Ovary (tissue), 9 donors: ENCODE results near the gene PTPRS. TPM values are rescaled to one million over a fixed set of nuclear protein-coding genes. Genes with fewer than 3 reads are reported as not detected.

Experiments used
- DNase-seq, 5 donors: peaks; one replicate each; pipeline ENCODE4 v3.0.0-alpha.2; 2019 to 2020
- H3K27ac ChIP-seq, 2 donors: fragments of 200-600 bp; one replicate each; pipeline versions ENCODE4 v1.5.1 to v1.8.0; 2019 to 2022
- H3K27me3 ChIP-seq: fragments of 200-600 bp; one replicate; pipeline ENCODE4 v1.8.0; 2022
- H3K36me3 ChIP-seq: fragments of 200-600 bp; sonication (generic); one replicate; pipeline ENCODE4 v1.5.1; 2019
- H3K4me1 ChIP-seq: one replicate; pipeline ENCODE4 v1.8.1; 2013; ENCODE audit warnings: mild to moderate bottlenecking, moderate library complexity; ENCODE audit not compliant: insufficient read depth
- H3K4me3 ChIP-seq: fragments of 200-600 bp; sonication (generic); one replicate; pipeline ENCODE4 v1.5.1; 2017
- H3K9me3 ChIP-seq, 2 donors: fragments of 200-600 bp in 1 of 2; sonication (generic) in 1 of 2; one replicate each; pipeline versions ENCODE4 v1.5.1 to v1.8.1; 2013 to 2019; ENCODE audit warnings: mild to moderate bottlenecking in 1 of 2, moderate library complexity in 1 of 2
- CTCF ChIP-seq, 3 donors: fragments of 450-650 bp in 2 of 3; fragments of 200-600 bp in 1 of 3; IDR thresholded peaks; one replicate each; pipeline versions ENCODE4 v1.5.1 to v1.8.0; 2016 to 2022; ENCODE audit warnings: antibody characterized with exemption in 3 of 3, mild to moderate bottlenecking in 1 of 3
- EP300 ChIP-seq: sonication (generic); formaldehyde crosslinking; IDR thresholded peaks from one replicate; pipeline ENCODE4 v1.6.1; 2017; ENCODE audit warnings: antibody characterized with exemption
- POLR2A ChIP-seq: fragments of 450-650 bp; IDR thresholded peaks from one replicate; pipeline ENCODE4 v1.6.1; 2017; ENCODE audit warnings: antibody characterized with exemption, mild to moderate bottlenecking, moderate library complexity
- WGBS, 3 donors: extraction: QIAGEN DNeasy Blood & Tissue Kit in 1 of 3; methylation state at CpG; one replicate each; pipeline versions ENCODE4 v1.1.5 to v1.1.7; 2013 to 2017; 5-methylcytosine and 5-hydroxymethylcytosine counted together
- intact Hi-C, 4 donors: fragments of 100-400 bp; cut with DNase I; formaldehyde crosslinking; loops; one replicate each; pipeline versions ENCODE4 v1.11.0 to v1.15.1; 2022 to 2023
- polyA plus RNA-seq, 2 donors: library from polyadenylated mRNA; stranded (reverse); fragments of 200-250 nt in 1 of 2; fragments of 350-450 nt in 1 of 2; fragmentation: Illumina TruSeq in 1 of 2; extraction: RNeasy Lipid Tissue Mini Kit (QIAGEN cat#74804) in 1 of 2; gene quantifications; one replicate each; pipeline ENCODE4 v1.2.3, GENCODE V29; 2013 to 2014
- total RNA-seq, 7 donors: library from RNA; depleted of rRNA in 2 of 7; stranded (reverse); fragments of >200 nt in 2 of 7; fragmentation: NEBNext Ultra II Directional in 3 of 7; extraction: Animal tissue kit (Norgen Biotek cat#: 25700) in 3 of 7; gene quantifications; one replicate each; pipeline versions ENCODE4 v1.1.0 to v1.2.4, GENCODE V29; 2016 to 2023
- donor health status: DM: no; HTN: no; CAD: no; lungs with moderate emphysema.
- donor health status: DM: no; HTN: no; CAD: no.
- donor health status: Bipolar disorder and iron deficiency.
- donor health status: DM: yes; HTN: yes; CAD: no.
- donor health status: DM: no; HTN: no; CAD: no.
- donor health status: DM: yes; HTN: yes; CAD: no.

PTPRS gene
- total and polyA plus RNA-seq, 9 donors = 12.3 to 196 (median 168) TPM

GRCh38 chr19:5352229-5352763 is 11.7 kb upstream of the PTPRS start:
- Histone ChIP-seq H3K9me3 (no peaks in the 10 kb centered on the region), H3K4me3 (no peak overlapping the region), H3K27ac (no peak overlapping the region), H3K36me3 (no peaks in the 10 kb centered on the region), H3K27me3 (no peaks in the 10 kb centered on the region), H3K4me1 (peaks cover 4% of the 10 kb centered on the region)
- 10 to 30% (median 11%) methylated on average over 8 of the region's 8 CpGs for WGBS, 3 donors
- intact Hi-C loops = no loop called here
- TF ChIP-seq EP300 (no peak), POLR2A (no peak), CTCF (IDR thresholded peaks at IDR 0.05) (no peak)
- no peak for DNase-seq

GRCh38 chr19:5351731-5352228 is 11.2 kb upstream of the PTPRS start:
- TF ChIP-seq CTCF (IDR thresholded peaks at IDR 0.05) = no peak
- no peak for TF ChIP-seq EP300
- no peak for TF ChIP-seq POLR2A
- WGBS, 3 donors = 60 to 73% (median 72%) methylated on average over 2 of the region's 2 CpGs
- DNase-seq = no peak

DNA sequence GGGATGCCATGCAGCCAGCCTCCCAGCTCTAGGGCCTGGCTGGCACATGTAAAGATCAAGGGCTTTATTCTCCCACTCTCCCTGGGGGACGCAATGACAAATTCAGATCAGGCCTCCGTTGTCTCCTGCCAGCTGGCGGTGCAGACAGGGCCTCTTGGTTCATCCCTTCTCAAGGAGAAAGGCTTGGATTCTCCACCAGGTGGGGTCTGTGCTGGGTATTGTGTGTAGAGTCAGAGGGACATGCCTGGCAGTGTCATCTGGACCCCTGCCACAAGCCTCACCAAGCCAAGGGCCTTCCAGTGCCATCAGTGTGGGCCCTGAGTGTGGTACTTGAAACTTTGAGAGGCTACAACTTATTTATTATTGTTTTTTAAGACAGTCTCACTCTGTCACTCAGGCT is 8.4 kb upstream of the PTPRS start:
- H3K4me1 ChIP-seq = no peaks in the 10 kb centered on the region
- TF ChIP-seq EP300 = no peak
- no peak for TF ChIP-seq POLR2A
- intact Hi-C loops = no loop called here
- no peak for DNase-seq
- H3K9me3 ChIP-seq = no peaks in the 10 kb centered on the region
- WGBS, 3 donors = 59 to 70% (median 69%) methylated on average over 3 of the region's 3 CpGs
- no peaks in the 10 kb centered on the region for H3K36me3 ChIP-seq
- H3K27ac ChIP-seq = no peak overlapping the region
- no peak overlapping the region for H3K4me3 ChIP-seq
- H3K27me3 ChIP-seq = no peaks in the 10 kb centered on the region

More at GRCh38 chr19:5351731-5352228, 11.2 kb upstream of the PTPRS start:
- no peaks in the 10 kb centered on the region for H3K36me3 ChIP-seq
- H3K4me3 ChIP-seq = no peak overlapping the region
- no peaks in the 10 kb centered on the region for H3K27me3 ChIP-seq
- no peaks in the 10 kb centered on the region for H3K9me3 ChIP-seq
- H3K4me1 ChIP-seq = no peaks in the 10 kb centered on the region
- intact Hi-C loops = no loop called here
- H3K27ac ChIP-seq = no peak overlapping the region

- no peak for DNase-seq
- Histone ChIP-seq H3K4me1 (no peaks in the 10 kb centered on the region), H3K36me3 (no peaks in the 10 kb centered on the region), H3K27me3 (no peaks in the 10 kb centered on the region), H3K9me3 (no peaks in the 10 kb centered on the region), H3K4me3 (no peak overlapping the region), H3K27ac (no peak overlapping the region)
- 10 to 13% (median 12%) methylated on average over 6 of the region's 6 CpGs for WGBS, 3 donors
- intact Hi-C loops = no loop called here
- TF ChIP-seq POLR2A (no peak), CTCF (IDR thresholded peaks at IDR 0.05) (no peak), EP300 (no peak)
Observed at GRCh38 chr19:5345895-5346386, 5.3 kb upstream of the PTPRS start.

DNA sequence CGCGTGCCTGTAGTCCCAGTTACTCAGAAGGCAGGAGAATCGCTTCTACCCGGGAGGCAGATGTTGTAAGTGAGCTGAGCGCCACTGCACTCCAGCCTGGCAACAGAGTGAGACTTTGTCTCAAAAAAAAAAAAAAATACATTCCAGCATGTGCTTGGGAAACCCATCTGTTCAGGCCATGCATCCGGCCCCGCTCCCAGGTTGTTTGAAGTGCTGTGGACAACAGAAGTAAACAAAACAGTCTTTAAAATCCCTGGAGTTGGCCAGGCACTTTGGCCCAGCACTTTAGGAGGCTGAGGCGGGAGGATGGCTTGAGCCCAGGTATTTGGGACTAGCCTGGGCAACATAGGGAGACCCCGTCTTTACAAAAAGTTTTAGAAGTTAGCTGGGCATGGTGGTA is 3.2 kb upstream of the PTPRS start:
- no peak for DNase-seq
- WGBS, 3 donors = 32 to 44% (median 37%) methylated on average over 9 of the region's 9 CpGs
- TF ChIP-seq CTCF (IDR thresholded peaks at IDR 0.05) = no peak
- no peak for TF ChIP-seq EP300
- no peak for TF ChIP-seq POLR2A
- intact Hi-C loops = no loop called here
- no peaks in the 10 kb centered on the region for H3K9me3 ChIP-seq
- no peaks in the 10 kb centered on the region for H3K27me3 ChIP-seq
- H3K4me3 ChIP-seq = no peak overlapping the region
- H3K4me1 ChIP-seq = no peaks in the 10 kb centered on the region
- H3K27ac ChIP-seq = no peak overlapping the region
- H3K36me3 ChIP-seq = no peaks in the 10 kb centered on the region
